IMR-90 (cell line): ENCODE measurements around the gene FAM227B. TPM values are rescaled to one million over a fixed set of nuclear protein-coding genes. Genes with fewer than 3 reads are reported as not detected.

Experiments
- ATAC-seq: fragments of 200-7000 bp; cut with Tn5 transposase; 2 replicates; pipeline ENCODE4 v1.9.1; 2020; ENCODE audit warnings: low read depth, mild to moderate bottlenecking, moderate library complexity
- BruUV-seq: library from RNA; stranded (reverse); fragments of 400-500 nt; replicated peaks from 2 replicates; lab custom pipeline; 2021; lab: Mats Ljungman, UMichigan
- CTCF ChIA-PET: fragments of 300-600 bp; formaldehyde crosslinking; extraction: SDS; loops from one replicate; lab custom pipeline; 2021; ENCODE audit warnings: antibody characterized with exemption; lab: Yijun Ruan, JAX
- POLR2A ChIA-PET: fragments of 300-600 bp; sonication (Branson Sonifier 250); formaldehyde crosslinking; loops from one replicate; lab custom pipeline; 2022; ENCODE audit warnings: antibody characterized with exemption; ENCODE audit not compliant: unreplicated experiment; lab: Charles Lee
- DNase-seq: peaks from one replicate; pipeline ENCODE4 v3.0.0; 2013
- H2AFZ ChIP-seq: replicated peaks from 2 replicates; pipeline ENCODE3; 2013; ENCODE audit warnings: low read length, mild to moderate bottlenecking; ENCODE audit not compliant: poor library complexity
- H2AK5ac ChIP-seq: 2 replicates; pipeline ENCODE4 v1.6.1; 2013; ENCODE audit warnings: low read depth, low read length, inconsistent platforms
- H2AK9ac ChIP-seq: replicated peaks from 2 replicates; pipeline ENCODE3; 2013; ENCODE audit warnings: mild to moderate bottlenecking, low read depth, low read length, moderate library complexity; ENCODE audit not compliant: poor library complexity
- H2BK120ac ChIP-seq: 2 replicates; pipeline ENCODE4 v1.6.1; 2013; ENCODE audit warnings: low read depth, low read length, inconsistent platforms
- H2BK15ac ChIP-seq: 3 replicates; pipeline ENCODE4 v1.6.1; 2013; ENCODE audit warnings: low read depth, low read length, inconsistent platforms
- H2BK20ac ChIP-seq: 2 replicates; pipeline ENCODE4 v1.6.1; 2013; ENCODE audit warnings: low read depth, mild to moderate bottlenecking, inconsistent platforms, low read length, moderate library complexity
- H2BK5ac ChIP-seq: 2 replicates; pipeline ENCODE4 v1.6.1; 2013; ENCODE audit warnings: mild to moderate bottlenecking, low read depth, low read length, inconsistent platforms; ENCODE audit not compliant: poor library complexity, severe bottlenecking
- H3K14ac ChIP-seq: replicated peaks from 2 replicates; pipeline ENCODE4 v1.6.1; 2013; ENCODE audit warnings: low read depth, low read length, inconsistent platforms
- H3K18ac ChIP-seq: 2 replicates; pipeline ENCODE4 v1.6.1; 2013; ENCODE audit warnings: low read depth, low read length, control low read depth
- H3K23ac ChIP-seq: 2 replicates; pipeline ENCODE4 v1.6.1; 2013; ENCODE audit warnings: low read depth, low read length, inconsistent platforms
- H3K27ac ChIP-seq: 2 replicates; pipeline ENCODE4 v1.5.1; 2013; ENCODE audit warnings: mild to moderate bottlenecking, control low read depth, low read length; ENCODE audit not compliant: insufficient read depth
- H3K27me3 ChIP-seq: 2 replicates; pipeline ENCODE4 v1.6.1; 2013; ENCODE audit warnings: low read length; ENCODE audit not compliant: control insufficient read depth, insufficient read depth
- H3K36me3 ChIP-seq: 2 replicates; pipeline ENCODE4 v1.6.1; 2013; ENCODE audit warnings: low read length, mixed read lengths; ENCODE audit not compliant: control insufficient read depth, insufficient read depth
- H3K4ac ChIP-seq: 2 replicates; pipeline ENCODE4 v1.6.1; 2013; ENCODE audit warnings: low read depth, low read length, inconsistent platforms
- H3K4me1 ChIP-seq: 2 replicates; pipeline ENCODE4 v1.6.1; 2013; ENCODE audit warnings: low read length, mixed read lengths; ENCODE audit not compliant: control insufficient read depth, insufficient read depth
- H3K4me2 ChIP-seq: 2 replicates; pipeline ENCODE4 v1.6.1; 2013; ENCODE audit warnings: low read depth, mild to moderate bottlenecking, control low read depth, low read length, moderate library complexity
- H3K4me3 ChIP-seq: 2 replicates; pipeline ENCODE4 v1.5.1; 2013; ENCODE audit warnings: low read depth, mild to moderate bottlenecking, control low read depth, low read length, moderate library complexity; ENCODE audit not compliant: insufficient read depth
- H3K56ac ChIP-seq: 2 replicates; pipeline ENCODE4 v1.6.1; 2013; ENCODE audit warnings: low read length, inconsistent platforms; ENCODE audit not compliant: insufficient read depth; ENCODE audit errors: extremely low read depth
- H3K79me1 ChIP-seq, 2 experiments: 2 replicates each; pipeline ENCODE4 v1.6.1; 2013; ENCODE audit warnings: low read length in 2 of 2, inconsistent platforms in 1 of 2, low read depth in 1 of 2
- H3K9ac ChIP-seq: 2 replicates; pipeline ENCODE4 v1.6.1; 2013; ENCODE audit warnings: low read depth, low read length, control low read depth
- H3K9me1 ChIP-seq: 2 replicates; pipeline ENCODE4 v1.6.1; 2013; ENCODE audit warnings: low read length, inconsistent platforms; ENCODE audit not compliant: insufficient read depth
- H3K9me3 ChIP-seq: 2 replicates; pipeline ENCODE4 v1.6.1; 2013; ENCODE audit warnings: low read length; ENCODE audit not compliant: control insufficient read depth, insufficient read depth
- H4K20me1 ChIP-seq: 2 replicates; pipeline ENCODE4 v1.6.1; 2013; ENCODE audit warnings: low read length, inconsistent platforms; ENCODE audit not compliant: insufficient read depth
- H4K5ac ChIP-seq: 2 replicates; pipeline ENCODE4 v1.6.1; 2013; ENCODE audit warnings: mild to moderate bottlenecking, low read depth, low read length, control low read depth
- H4K8ac ChIP-seq, 2 experiments: 2 replicates each; pipeline ENCODE4 v1.6.1; 2013; ENCODE audit warnings: low read depth in 2 of 2, low read length in 2 of 2, control low read depth in 1 of 2, inconsistent platforms in 1 of 2
- H4K91ac ChIP-seq: 2 replicates; pipeline ENCODE4 v1.6.1; 2013; ENCODE audit warnings: low read depth, low read length, inconsistent platforms; ENCODE audit not compliant: insufficient read depth
- BHLHE40 ChIP-seq: fragments of 150-350 bp; IDR thresholded peaks from 2 replicates; pipeline ENCODE4 v1.6.1; 2016; ENCODE audit warnings: mild to moderate bottlenecking, low read depth, low read length
- CEBPB ChIP-seq: IDR thresholded peaks from 2 replicates; pipeline ENCODE4 v1.6.1; 2012; ENCODE audit warnings: low read depth, low read length, improper control_type of control experiment
- CHD1 ChIP-seq: IDR thresholded peaks from 2 replicates; pipeline ENCODE4 v1.6.1; 2012; ENCODE audit warnings: low read depth, low read length, improper control_type of control experiment
- CTCF ChIP-seq: conservative IDR thresholded peaks from 2 replicates; pipeline ENCODE4 v1.5.1; 2012; ENCODE audit warnings: mild to moderate bottlenecking, low read depth, low read length, improper control_type of control experiment
- ELK1 ChIP-seq: fragments of 150-350 bp; IDR thresholded peaks from 2 replicates; pipeline ENCODE4 v1.6.1; 2016; ENCODE audit warnings: low read depth, mild to moderate bottlenecking, low read length, moderate library complexity, borderline replicate concordance
- FOS ChIP-seq: fragments of 150-350 bp; IDR thresholded peaks from 2 replicates; pipeline ENCODE4 v1.6.1; 2016; ENCODE audit warnings: low read depth, low read length
- MAFK ChIP-seq: IDR thresholded peaks from 2 replicates; pipeline ENCODE4 v1.6.1; 2012; ENCODE audit warnings: low read depth, low read length, improper control_type of control experiment
- MAZ ChIP-seq: IDR thresholded peaks from 2 replicates; pipeline ENCODE4 v1.6.1; 2012; ENCODE audit warnings: low read depth, mild to moderate bottlenecking, low read length, improper control_type of control experiment, moderate library complexity, borderline replicate concordance
- MXI1 ChIP-seq: IDR thresholded peaks from 2 replicates; pipeline ENCODE4 v1.6.1; 2012; ENCODE audit warnings: low read depth, mild to moderate bottlenecking, low read length, moderate library complexity, borderline replicate concordance
- NFE2L2 ChIP-seq: fragments of 150-350 bp; IDR thresholded peaks from 2 replicates; pipeline ENCODE4 v1.6.1; 2016; ENCODE audit warnings: low read depth, mild to moderate bottlenecking, low read length
- POLR2A ChIP-seq: IDR thresholded peaks from 2 replicates; pipeline ENCODE4 v1.6.1; 2012; ENCODE audit warnings: mild to moderate bottlenecking, low read depth, low read length
- RAD21 ChIP-seq: IDR thresholded peaks from 2 replicates; pipeline ENCODE4 v1.6.1; 2012; ENCODE audit warnings: low read length, improper control_type of control experiment
- RCOR1 ChIP-seq: IDR thresholded peaks from 2 replicates; pipeline ENCODE4 v1.6.1; 2012; ENCODE audit warnings: mild to moderate bottlenecking, low read length, improper control_type of control experiment; ENCODE audit not compliant: insufficient replicate concordance
- SMC3 ChIP-seq: fragments of 150-350 bp; IDR thresholded peaks from 2 replicates; pipeline ENCODE4 v1.6.1; 2016; ENCODE audit warnings: low read depth, mild to moderate bottlenecking, antibody characterized with exemption, low read length, moderate library complexity
- USF2 ChIP-seq: fragments of 150-350 bp; IDR thresholded peaks from 2 replicates; pipeline ENCODE4 v1.6.1; 2017; ENCODE audit warnings: mild to moderate bottlenecking, antibody characterized with exemption, low read length, low read depth
- WGBS, 2 experiments: methylation state at CpG; one replicate each; pipeline versions ENCODE4 v1.1.5 to v1.1.7; 2013; ENCODE audit warnings: missing lambda C conversion rate in 2 of 2; ENCODE audit not compliant: insufficient read length in 1 of 2; ENCODE audit errors: extremely low coverage in 2 of 2; 5-methylcytosine and 5-hydroxymethylcytosine counted together
- dilution Hi-C: fragments of 300-500 bp; cut with HindIII; formaldehyde crosslinking; loops from one replicate; pipeline ENCODE4 v1.14.3; 2018; ENCODE audit warnings: low sequenced_read_pairs; ENCODE audit not compliant: unreplicated experiment
- in situ Hi-C: fragments of 300-500 bp; cut with MboI; formaldehyde crosslinking; loops from 3 replicates; pipeline ENCODE4 v1.14.3; 2019; ENCODE audit warnings: low sequenced_read_pairs, inconsistent platforms, mixed read lengths
- intact Hi-C: fragments of 100-400 bp; cut with micrococcal nuclease; formaldehyde crosslinking; loops from 2 replicates; pipeline ENCODE4 v1.10.0; 2022
- polyA plus RNA-seq, 3 experiments: library from polyadenylated mRNA; depleted of rRNA; stranded (reverse); fragments of >200 nt; gene quantifications; 2 replicates each; pipeline ENCODE4 v1.2.3, GENCODE V29; 2012; ENCODE audit warnings: low replicate concordance in 1 of 3
- total RNA-seq: library from RNA; depleted of rRNA; stranded (reverse); fragments of >200 nt; gene quantifications from 2 replicates; pipeline ENCODE4 v1.2.3, GENCODE V29; 2012

FAM227B gene
- total and polyA plus RNA-seq, 2 of the 4 experiments (the other 2 are of a cell fraction): 1.8 to 3.0 TPM

- Histone ChIP-seq H3K18ac (peak overlapping the region; percentile 80), H2AK5ac (no peak overlapping the region), H2BK120ac (peak overlapping the region; percentile 53), H3K27me3 (no peaks in the 10 kb centered on the region), H3K79me1 (peaks cover 24 to 51% of the 10 kb centered on the region in 2 experiments), H2BK20ac (no peak overlapping the region), H3K4me1 (peaks cover 7% of the 10 kb centered on the region), H4K91ac (no peak overlapping the region), H3K14ac (no peak overlapping the region), H2BK5ac (peak overlapping the region; percentile 97), H4K5ac (peak overlapping the region; percentile 67; the same call in 1 of the 2 replicates), H2AK9ac (no peak overlapping the region), H3K4me2 (peak overlapping the region; percentile 72; the same call in 1 of the 2 replicates), H3K36me3 (peaks cover 18% of the 10 kb centered on the region), H3K23ac (peak overlapping the region; percentile 32; the same call in 1 of the 2 replicates), H3K4me3 (no peak overlapping the region), H3K9me3 (peaks cover 5% of the 10 kb centered on the region), H2BK15ac (no peak overlapping the region), H3K9me1 (0 out of 2 replicates have a peak, but pooled peaks cover 3% of the 10 kb centered on the region), H3K56ac (0 out of 2 replicates have a peak overlapping the region, but pooled peaks have one; percentile 16), H4K20me1 (no peaks in the 10 kb centered on the region), H3K27ac (peak overlapping the region; percentile 28; the same call in 1 of the 2 replicates), H3K9ac (no peak overlapping the region), H3K4ac (peak overlapping the region; percentile 1; the same call in 1 of the 2 replicates), H2AFZ (no peak overlapping the region), H4K8ac (peak overlapping the region in 1 of 2 experiments; percentile 25; a peak in 2 of 4 replicates)
- intact Hi-C loops: loop anchor here (5.0 kb wide), 1 partner anchor 60 kb away; no protein-coding TSS in a partner anchor
- DNase-seq (peak; percentile 96), ATAC-seq (peak; percentile 93)
- dilution Hi-C loops: no loop called here
- in situ Hi-C loops: no loop called here
- CTCF ChIA-PET: no interaction called here
- POLR2A ChIA-PET: interaction anchor here (0.5 kb wide), 1 partner anchor 48 kb away, joined by 4 read pairs; no protein-coding TSS in a partner anchor
- BruUV-seq: no TSS peak
- WGBS, 2 experiments: no CpG with 5 or more reads among the region's 1 CpG
- peak; percentile 67 for TF ChIP-seq CEBPB
- peak; percentile 43 for TF ChIP-seq BHLHE40
- TF ChIP-seq FOS: peak; percentile 85
- TF ChIP-seq NFE2L2: no peak
- TF ChIP-seq CHD1: no peak
- no peak for TF ChIP-seq MXI1
- no peak for TF ChIP-seq USF2
- 0 out of 2 replicates have a peak, but pooled peaks have one; percentile 27 for TF ChIP-seq MAFK
- no peak for TF ChIP-seq ELK1
- TF ChIP-seq POLR2A: no peak
- 0 out of 2 replicates have a peak, but pooled peaks have one; percentile 12 for TF ChIP-seq SMC3
- TF ChIP-seq CTCF: no peak
- no peak for TF ChIP-seq RAD21
- TF ChIP-seq MAZ: no peak
- no peak for TF ChIP-seq RCOR1
Observed at GRCh38 chr15:49627407-49627877, 6.8 kb upstream of the FAM227B start.
